Measurements from ENCODE around the gene KCNE3.

DNA sequence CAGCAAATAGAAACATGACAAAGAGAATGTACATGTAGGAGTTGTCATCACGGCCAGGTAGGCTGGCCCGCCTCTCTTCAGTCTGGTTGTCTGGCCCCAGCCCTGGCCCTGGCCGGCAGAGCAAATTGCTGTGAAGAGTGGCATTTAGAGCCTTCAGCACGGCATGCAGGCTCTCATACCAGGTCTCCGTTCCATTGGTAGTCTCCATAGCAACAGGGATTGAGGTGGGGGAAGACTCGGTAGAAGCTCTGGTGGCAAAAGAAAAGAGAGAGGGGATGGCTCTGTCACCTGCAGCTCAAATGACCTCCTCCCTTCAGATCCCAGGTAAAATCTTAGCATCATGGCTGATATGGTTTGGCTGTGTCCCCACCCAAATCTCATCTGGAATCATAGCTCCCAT is 10.0 kb downstream of the KCNE3 start:
- no peak for TF ChIP-seq POLR2AphosphoS5 (IDR thresholded peaks at IDR 0.05; ENCODE audit: low read depth, low read length)
- TF ChIP-seq, protein P1, sequence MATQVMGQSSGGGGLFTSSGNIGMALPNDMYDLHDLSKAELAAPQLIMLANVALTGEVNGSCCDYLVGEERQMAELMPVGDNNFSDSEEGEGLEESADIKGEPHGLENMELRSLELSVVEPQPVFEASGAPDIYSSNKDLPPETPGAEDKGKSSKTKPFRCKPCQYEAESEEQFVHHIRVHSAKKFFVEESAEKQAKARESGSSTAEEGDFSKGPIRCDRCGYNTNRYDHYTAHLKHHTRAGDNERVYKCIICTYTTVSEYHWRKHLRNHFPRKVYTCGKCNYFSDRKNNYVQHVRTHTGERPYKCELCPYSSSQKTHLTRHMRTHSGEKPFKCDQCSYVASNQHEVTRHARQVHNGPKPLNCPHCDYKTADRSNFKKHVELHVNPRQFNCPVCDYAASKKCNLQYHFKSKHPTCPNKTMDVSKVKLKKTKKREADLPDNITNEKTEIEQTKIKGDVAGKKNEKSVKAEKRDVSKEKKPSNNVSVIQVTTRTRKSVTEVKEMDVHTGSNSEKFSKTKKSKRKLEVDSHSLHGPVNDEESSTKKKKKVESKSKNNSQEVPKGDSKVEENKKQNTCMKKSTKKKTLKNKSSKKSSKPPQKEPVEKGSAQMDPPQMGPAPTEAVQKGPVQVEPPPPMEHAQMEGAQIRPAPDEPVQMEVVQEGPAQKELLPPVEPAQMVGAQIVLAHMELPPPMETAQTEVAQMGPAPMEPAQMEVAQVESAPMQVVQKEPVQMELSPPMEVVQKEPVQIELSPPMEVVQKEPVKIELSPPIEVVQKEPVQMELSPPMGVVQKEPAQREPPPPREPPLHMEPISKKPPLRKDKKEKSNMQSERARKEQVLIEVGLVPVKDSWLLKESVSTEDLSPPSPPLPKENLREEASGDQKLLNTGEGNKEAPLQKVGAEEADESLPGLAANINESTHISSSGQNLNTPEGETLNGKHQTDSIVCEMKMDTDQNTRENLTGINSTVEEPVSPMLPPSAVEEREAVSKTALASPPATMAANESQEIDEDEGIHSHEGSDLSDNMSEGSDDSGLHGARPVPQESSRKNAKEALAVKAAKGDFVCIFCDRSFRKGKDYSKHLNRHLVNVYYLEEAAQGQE (IDR thresholded peaks at IDR 0.05; ENCODE audit: insufficient read depth in 1 of 2, low read depth in 2 of 2, low read length in 2 of 2): no peak
- TF ChIP-seq TAF1 (IDR thresholded peaks at IDR 0.05; ENCODE audit: borderline replicate concordance, insufficient read depth, low read length): no peak

Measured in PFSK-1 (cell line).